Tibial nerve (tissue), 3 donors: Measurements from ENCODE around the gene CD81.
"Not testable (repeated sequence)": the region's sequence is repeated elsewhere in the genome, so short reads cannot be mapped to it uniquely, and the experiment has no call there.

Experiments
- POLR2A ChIP-seq, 2 donors: fragments of 450-650 bp; IDR thresholded peaks; one replicate each; pipeline ENCODE4 v1.6.1; 2017; ENCODE audit warnings: antibody characterized with exemption in 2 of 2, mild to moderate bottlenecking in 2 of 2, moderate library complexity in 2 of 2
- TF ChIP-seq, protein P1 (sequence below), 5 experiments: fragments of 200-600 bp in 3 of 5; fragments of 450-650 bp in 2 of 5; sonication (generic) in 3 of 5; IDR thresholded peaks; one replicate each; pipeline ENCODE4 v1.5.1; 2016 to 2019; ENCODE audit warnings: antibody characterized with exemption in 5 of 5, mild to moderate bottlenecking in 3 of 5, moderate library complexity in 2 of 5

GRCh38 chr11:2338760-2339159, 38.4 kb upstream of the CD81 start:
- TF ChIP-seq, protein P1, sequence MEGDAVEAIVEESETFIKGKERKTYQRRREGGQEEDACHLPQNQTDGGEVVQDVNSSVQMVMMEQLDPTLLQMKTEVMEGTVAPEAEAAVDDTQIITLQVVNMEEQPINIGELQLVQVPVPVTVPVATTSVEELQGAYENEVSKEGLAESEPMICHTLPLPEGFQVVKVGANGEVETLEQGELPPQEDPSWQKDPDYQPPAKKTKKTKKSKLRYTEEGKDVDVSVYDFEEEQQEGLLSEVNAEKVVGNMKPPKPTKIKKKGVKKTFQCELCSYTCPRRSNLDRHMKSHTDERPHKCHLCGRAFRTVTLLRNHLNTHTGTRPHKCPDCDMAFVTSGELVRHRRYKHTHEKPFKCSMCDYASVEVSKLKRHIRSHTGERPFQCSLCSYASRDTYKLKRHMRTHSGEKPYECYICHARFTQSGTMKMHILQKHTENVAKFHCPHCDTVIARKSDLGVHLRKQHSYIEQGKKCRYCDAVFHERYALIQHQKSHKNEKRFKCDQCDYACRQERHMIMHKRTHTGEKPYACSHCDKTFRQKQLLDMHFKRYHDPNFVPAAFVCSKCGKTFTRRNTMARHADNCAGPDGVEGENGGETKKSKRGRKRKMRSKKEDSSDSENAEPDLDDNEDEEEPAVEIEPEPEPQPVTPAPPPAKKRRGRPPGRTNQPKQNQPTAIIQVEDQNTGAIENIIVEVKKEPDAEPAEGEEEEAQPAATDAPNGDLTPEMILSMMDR (IDR thresholded peaks at IDR 0.05) = not testable (repeated sequence)
- not testable (repeated sequence) for TF ChIP-seq POLR2A (IDR thresholded peaks at IDR 0.05)
